HEK293 (cell line): ENCODE results near the gene MVD.
A peak's percentile ranks its signal among the peaks of the same experiment; 100 is the strongest.

ENCODE experiments used
- CTCF ChIA-PET: fragments of 350-600 bp; formaldehyde crosslinking; extraction: SDS; loops from one replicate; lab custom pipeline; 2021; ENCODE audit warnings: antibody characterized with exemption; lab: Yijun Ruan, JAX
- POLR2A ChIA-PET: fragments of 300-600 bp; formaldehyde crosslinking; extraction: SDS; loops from one replicate; lab custom pipeline; 2020; ENCODE audit warnings: antibody characterized with exemption, inconsistent platforms; lab: Yijun Ruan, JAX
- H3K27ac ChIP-seq: fragments of 200-500 bp; sonication (Bioruptor generic); 2 replicates; pipeline ENCODE4 v1.5.1; 2014; ENCODE audit warnings: low read depth, low read length, control low read depth, inconsistent platforms; ENCODE audit errors: extremely low read depth
- H3K36me3 ChIP-seq, 2 experiments: fragments of 200-500 bp in 1 of 2; sonication (Bioruptor generic) in 1 of 2; 1 replicate in 1 of 2; 2 replicates in 1 of 2; pipeline ENCODE4 v1.5.1; 2014 to 2017; ENCODE audit warnings: inconsistent platforms in 2 of 2, low read length in 2 of 2; ENCODE audit not compliant: control insufficient read depth in 2 of 2, insufficient read depth in 1 of 2
- H3K4me1 ChIP-seq: fragments of 200-500 bp; sonication (Bioruptor generic); 2 replicates; pipeline ENCODE4 v1.5.1; 2014; ENCODE audit warnings: mild to moderate bottlenecking, low read length, inconsistent platforms; ENCODE audit not compliant: control insufficient read depth, insufficient read depth
- H3K4me3 ChIP-seq: 2 replicates; pipeline ENCODE4 v1.5.1; 2011; ENCODE audit warnings: low read depth, mild to moderate bottlenecking, control low read depth, low read length, moderate library complexity
- H3K9me3 ChIP-seq: fragments of 200-500 bp; sonication (Bioruptor generic); 2 replicates; pipeline ENCODE4 v1.5.1; 2014; ENCODE audit warnings: low read depth, low read length, inconsistent platforms; ENCODE audit not compliant: control insufficient read depth, insufficient read depth
- BCL11B ChIP-seq: fragments of 450-650 bp; formaldehyde crosslinking; IDR thresholded peaks from 2 replicates; pipeline ENCODE4 v1.5.1; 2016; ENCODE audit warnings: low read depth, missing biosample characterization, missing genetic modification characterization
- CTCF ChIP-seq: fragments of 450-650 bp; formaldehyde crosslinking; IDR thresholded peaks from 2 replicates; pipeline ENCODE4 v1.5.1; 2016; ENCODE audit warnings: missing biosample characterization, missing genetic modification characterization
- EGR2 ChIP-seq: fragments of 450-650 bp; formaldehyde crosslinking; IDR thresholded peaks from 2 replicates; pipeline ENCODE4 v1.5.1; 2016; ENCODE audit warnings: low read depth, missing biosample characterization, missing genetic modification characterization
- GLIS1 ChIP-seq: fragments of 450-650 bp; formaldehyde crosslinking; IDR thresholded peaks from 2 replicates; pipeline ENCODE4 v1.5.1; 2016; ENCODE audit warnings: missing biosample characterization, missing genetic modification characterization
- KLF1 ChIP-seq: fragments of 450-650 bp; formaldehyde crosslinking; IDR thresholded peaks from 2 replicates; pipeline ENCODE4 v1.5.1; 2016; ENCODE audit warnings: missing biosample characterization, missing genetic modification characterization
- KLF7 ChIP-seq: fragments of 450-650 bp; formaldehyde crosslinking; IDR thresholded peaks from 2 replicates; pipeline ENCODE4 v1.5.1; 2016; ENCODE audit warnings: missing biosample characterization, missing genetic modification characterization, borderline replicate concordance
- KLF8 ChIP-seq: fragments of 450-650 bp; formaldehyde crosslinking; IDR thresholded peaks from 2 replicates; pipeline ENCODE4 v1.5.1; 2016; ENCODE audit warnings: missing biosample characterization, missing genetic modification characterization
- KLF9 ChIP-seq: fragments of 450-650 bp; formaldehyde crosslinking; IDR thresholded peaks from 2 replicates; pipeline ENCODE4 v1.5.1; 2016; ENCODE audit warnings: missing biosample characterization, missing genetic modification characterization, low read depth
- SCRT2 ChIP-seq: fragments of 450-650 bp; formaldehyde crosslinking; IDR thresholded peaks from 2 replicates; pipeline ENCODE4 v1.5.1; 2016; ENCODE audit warnings: missing biosample characterization, missing genetic modification characterization
- TCF7L2 ChIP-seq: IDR thresholded peaks from 2 replicates; pipeline ENCODE4 v1.6.1; 2011; ENCODE audit warnings: low read depth, mild to moderate bottlenecking, inconsistent platforms, low read length, moderate library complexity, borderline replicate concordance
- WT1 ChIP-seq: fragments of 450-650 bp; formaldehyde crosslinking; IDR thresholded peaks from 2 replicates; pipeline ENCODE4 v1.5.1; 2016; ENCODE audit warnings: missing biosample characterization, missing genetic modification characterization
- ZBTB10 ChIP-seq: fragments of 450-650 bp; formaldehyde crosslinking; IDR thresholded peaks from 2 replicates; pipeline ENCODE4 v1.5.1; 2016; ENCODE audit warnings: missing biosample characterization, missing genetic modification characterization
- ZBTB44 ChIP-seq: fragments of 450-650 bp; IDR thresholded peaks from 2 replicates; pipeline ENCODE4 v1.5.1; 2018; ENCODE audit warnings: missing biosample characterization, mild to moderate bottlenecking, missing genetic modification characterization
- ZBTB7A ChIP-seq: fragments of 450-650 bp; formaldehyde crosslinking; IDR thresholded peaks from 2 replicates; pipeline ENCODE4 v1.5.1; 2016; ENCODE audit warnings: low read depth, missing biosample characterization, missing genetic modification characterization
- ZBTB8A ChIP-seq: fragments of 450-650 bp; formaldehyde crosslinking; IDR thresholded peaks from 2 replicates; pipeline ENCODE4 v1.5.1; 2016; ENCODE audit warnings: missing biosample characterization, missing genetic modification characterization
- ZFHX2 ChIP-seq: fragments of 450-650 bp; formaldehyde crosslinking; conservative IDR thresholded peaks from 2 replicates; pipeline ENCODE4 v1.5.1; 2016; ENCODE audit warnings: missing biosample characterization, missing genetic modification characterization
- ZIC2 ChIP-seq: fragments of 450-650 bp; formaldehyde crosslinking; IDR thresholded peaks from 2 replicates; pipeline ENCODE4 v1.5.1; 2016; ENCODE audit warnings: missing biosample characterization, missing genetic modification characterization
- ZNF114 ChIP-seq: fragments of 450-650 bp; formaldehyde crosslinking; IDR thresholded peaks from 2 replicates; pipeline ENCODE4 v1.5.0; 2017; ENCODE audit warnings: missing biosample characterization, missing genetic modification characterization
- ZNF121 ChIP-seq: fragments of 450-650 bp; formaldehyde crosslinking; IDR thresholded peaks from 2 replicates; pipeline ENCODE4 v1.5.1; 2016; ENCODE audit warnings: missing biosample characterization, missing genetic modification characterization
- ZNF133 ChIP-seq: fragments of 450-650 bp; formaldehyde crosslinking; IDR thresholded peaks from 2 replicates; pipeline ENCODE4 v1.5.1; 2016; ENCODE audit warnings: missing biosample characterization, missing genetic modification characterization
- ZNF140 ChIP-seq: fragments of 450-650 bp; formaldehyde crosslinking; IDR thresholded peaks from 2 replicates; pipeline ENCODE4 v1.5.1; 2016; ENCODE audit warnings: missing biosample characterization, missing genetic modification characterization
- ZNF239 ChIP-seq: fragments of 450-650 bp; formaldehyde crosslinking; IDR thresholded peaks from 2 replicates; pipeline ENCODE4 v1.5.1; 2016; ENCODE audit warnings: missing biosample characterization, missing genetic modification characterization
- ZNF302 ChIP-seq: fragments of 450-650 bp; formaldehyde crosslinking; IDR thresholded peaks from 2 replicates; pipeline ENCODE4 v1.5.1; 2016; ENCODE audit warnings: missing biosample characterization, missing genetic modification characterization, low read depth
- ZNF350 ChIP-seq: fragments of 450-650 bp; formaldehyde crosslinking; IDR thresholded peaks from 2 replicates; pipeline ENCODE4 v1.5.0; 2017; ENCODE audit warnings: missing biosample characterization, mild to moderate bottlenecking, missing genetic modification characterization
- ZNF398 ChIP-seq: fragments of 450-650 bp; formaldehyde crosslinking; IDR thresholded peaks from 2 replicates; pipeline ENCODE4 v1.5.1; 2017; ENCODE audit warnings: missing biosample characterization, missing genetic modification characterization
- ZNF501 ChIP-seq: fragments of 450-650 bp; formaldehyde crosslinking; IDR thresholded peaks from 2 replicates; pipeline ENCODE4 v1.5.1; 2016; ENCODE audit warnings: missing biosample characterization, missing genetic modification characterization
- ZNF530 ChIP-seq: fragments of 450-650 bp; formaldehyde crosslinking; IDR thresholded peaks from 2 replicates; pipeline ENCODE4 v1.5.1; 2016; ENCODE audit warnings: low read depth, missing biosample characterization, missing genetic modification characterization
- ZNF555 ChIP-seq: fragments of 450-650 bp; formaldehyde crosslinking; conservative IDR thresholded peaks from 2 replicates; pipeline ENCODE4 v1.5.1; 2017; ENCODE audit warnings: missing biosample characterization, mild to moderate bottlenecking, missing genetic modification characterization, inconsistent platforms
- ZNF561 ChIP-seq: fragments of 450-650 bp; IDR thresholded peaks from 2 replicates; pipeline ENCODE4 v1.5.1; 2018; ENCODE audit warnings: missing biosample characterization, missing genetic modification characterization, borderline replicate concordance
- ZNF585B ChIP-seq: fragments of 450-650 bp; formaldehyde crosslinking; IDR thresholded peaks from 2 replicates; pipeline ENCODE4 v1.5.1; 2016; ENCODE audit warnings: missing biosample characterization, missing genetic modification characterization
- ZNF747 ChIP-seq: fragments of 450-650 bp; formaldehyde crosslinking; IDR thresholded peaks from 2 replicates; pipeline ENCODE4 v1.5.1; 2016; ENCODE audit warnings: missing biosample characterization, missing genetic modification characterization
- ZNF792 ChIP-seq: fragments of 450-650 bp; formaldehyde crosslinking; IDR thresholded peaks from 2 replicates; pipeline ENCODE4 v1.5.1; 2016; ENCODE audit warnings: missing biosample characterization, missing genetic modification characterization

MVD gene

GRCh38 chr16:88703486-88704309 lies 40.8 kb upstream of the MVD start:
- Histone ChIP-seq H3K9me3 (no peaks in the 10 kb centered on the region), H3K36me3 (peaks cover 0 to 33% of the 10 kb centered on the region in 2 experiments; a peak in 1 of 3 replicates), H3K4me1 (no peaks in the 10 kb centered on the region), H3K4me3 (no peak overlapping the region), H3K27ac (no peak overlapping the region)
- ChIA-PET POLR2A (interaction anchor here (1.0 kb wide), 1 partner anchor 29 kb away, joined by 10 read pairs; no protein-coding TSS in a partner anchor), CTCF (interaction anchor here (0.5 to 0.7 kb wide), 3 partner anchors 92 to 510 kb away, joined by 3 to 4 read pairs (median 4); no protein-coding TSS in a partner anchor)
- no peak for TF ChIP-seq ZBTB10 (tag by site-specific recombination)
- no peak for TF ChIP-seq ZBTB8A (tag by site-specific recombination)
- TF ChIP-seq ZNF530 (tag by site-specific recombination) = no peak
- TF ChIP-seq ZBTB44 = no peak
- no peak for TF ChIP-seq ZNF114 (tag by site-specific recombination)
- TF ChIP-seq ZNF501 (tag by site-specific recombination) = no peak
- no peak for TF ChIP-seq TCF7L2
- TF ChIP-seq CTCF (tag by site-specific recombination) = no peak
- TF ChIP-seq KLF7 (tag by site-specific recombination) = no peak
- TF ChIP-seq ZNF302 = no peak
- TF ChIP-seq SCRT2 (tag by site-specific recombination) = no peak
- no peak for TF ChIP-seq ZNF350
- TF ChIP-seq ZNF585B (tag by site-specific recombination) = no peak
- peak; percentile 61 for TF ChIP-seq GLIS1 (tag by site-specific recombination)
- no peak for TF ChIP-seq BCL11B (tag by site-specific recombination)
- no peak for TF ChIP-seq ZNF555 (tag by site-specific recombination)
- TF ChIP-seq ZFHX2 (tag by site-specific recombination) = peak; percentile 39; the same call in 1 of the 2 replicates
- TF ChIP-seq ZNF561 = no peak
- TF ChIP-seq ZNF133 (tag by site-specific recombination) = no peak
- no peak for TF ChIP-seq ZBTB7A (tag by site-specific recombination)
- TF ChIP-seq EGR2 (tag by site-specific recombination) = peak; percentile 75
- TF ChIP-seq ZIC2 (tag by site-specific recombination) = peak; percentile 33
- TF ChIP-seq ZNF140 (tag by site-specific recombination) = no peak
- TF ChIP-seq ZNF239 (tag by site-specific recombination) = no peak
- TF ChIP-seq ZNF792 = no peak
- no peak for TF ChIP-seq ZNF747 (tag by site-specific recombination)
- no peak for TF ChIP-seq KLF8 (tag by site-specific recombination)
- no peak for TF ChIP-seq WT1 (tag by site-specific recombination)
- no peak for TF ChIP-seq KLF9
- peak; percentile 63; the same call in 1 of the 2 replicates for TF ChIP-seq KLF1
- no peak for TF ChIP-seq ZNF398
- no peak for TF ChIP-seq ZNF121 (tag by site-specific recombination)
